Fibroblast of peridontal ligament (primary cell): Measurements from ENCODE around the gene CPSF3.
A peak's percentile ranks its signal among the peaks of the same experiment; 100 is the strongest.
"Not testable (repeated sequence)": the region's sequence is repeated elsewhere in the genome, so short reads cannot be mapped to it uniquely, and the experiment has no call there.

Experiments used
- DNase-seq: peaks from one replicate; pipeline ENCODE4 v3.0.0-alpha.2; 2010; ENCODE audit errors: extremely low read depth

CPSF3 gene

GRCh38 chr2:9394816-9395215 is 28.6 kb upstream of the CPSF3 start:
- no peak for DNase-seq

DNA sequence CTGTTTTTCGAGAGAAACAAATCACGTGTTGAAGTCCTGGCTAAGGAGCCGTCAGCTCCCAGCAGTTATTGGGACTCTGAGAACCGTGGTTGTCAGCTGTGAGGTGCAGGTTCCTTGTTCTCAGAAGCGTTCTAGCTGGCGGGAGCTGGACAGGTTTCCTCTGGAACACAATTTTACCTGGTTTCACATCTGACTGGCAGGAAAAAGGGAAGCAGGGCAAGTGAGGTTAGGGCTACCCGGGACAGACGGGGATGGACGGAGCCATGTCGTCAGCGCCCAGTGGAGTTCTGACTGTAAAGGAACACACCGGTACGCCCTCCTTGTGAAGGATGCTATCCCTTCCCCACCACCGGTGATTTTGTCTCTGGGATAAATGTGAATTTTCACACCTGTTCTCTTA is 26.3 kb upstream of the CPSF3 start:
- DNase-seq: no peak

- DNase-seq: not testable (repeated sequence)
Measured at GRCh38 chr2:9398251-9398650, 25.2 kb upstream of the CPSF3 start.

DNA sequence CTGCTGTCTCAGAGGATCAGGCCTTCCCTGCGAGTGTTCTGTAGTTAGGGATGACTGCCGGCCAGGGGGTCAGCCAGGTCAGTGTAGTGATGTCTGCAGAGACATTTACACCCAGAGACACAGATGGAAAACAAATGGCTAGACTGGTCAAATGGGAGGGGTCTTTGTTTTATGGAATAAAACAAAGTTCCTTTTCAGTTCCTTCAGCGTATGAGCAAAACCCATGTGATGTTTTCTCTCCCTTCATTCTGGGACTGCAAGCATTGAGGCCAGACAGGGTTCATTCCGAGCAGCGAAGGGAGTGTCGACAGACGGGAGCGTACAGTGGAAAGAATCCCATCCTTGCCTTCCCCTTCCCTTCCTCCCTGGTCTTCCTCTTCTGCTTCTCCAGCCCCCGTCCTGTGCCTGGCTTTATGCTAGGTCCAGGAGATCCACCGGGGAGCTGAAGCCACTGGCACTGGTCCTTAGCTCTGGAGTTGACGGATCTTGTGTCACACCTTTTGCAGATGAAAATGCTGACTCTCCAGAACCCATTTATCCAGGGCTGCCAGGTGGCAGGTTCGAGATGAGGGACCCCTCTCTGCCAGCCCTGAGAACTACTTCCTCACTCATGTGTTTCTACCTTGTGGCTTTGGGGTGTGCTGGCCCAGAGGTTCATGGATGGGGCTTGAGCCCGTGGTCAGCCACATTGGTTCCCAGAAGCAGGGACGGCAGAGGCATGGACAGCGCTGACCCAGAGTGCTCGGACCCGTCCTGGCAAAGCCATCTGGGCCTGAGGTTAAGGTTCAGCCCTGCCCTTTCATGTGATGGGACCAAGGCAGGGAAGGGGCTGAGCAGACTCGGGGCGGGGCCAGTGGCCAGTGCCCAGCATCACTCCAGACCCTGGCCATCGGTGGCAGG is 24.3 kb upstream of the CPSF3 start:
- no peak for DNase-seq

DNA sequence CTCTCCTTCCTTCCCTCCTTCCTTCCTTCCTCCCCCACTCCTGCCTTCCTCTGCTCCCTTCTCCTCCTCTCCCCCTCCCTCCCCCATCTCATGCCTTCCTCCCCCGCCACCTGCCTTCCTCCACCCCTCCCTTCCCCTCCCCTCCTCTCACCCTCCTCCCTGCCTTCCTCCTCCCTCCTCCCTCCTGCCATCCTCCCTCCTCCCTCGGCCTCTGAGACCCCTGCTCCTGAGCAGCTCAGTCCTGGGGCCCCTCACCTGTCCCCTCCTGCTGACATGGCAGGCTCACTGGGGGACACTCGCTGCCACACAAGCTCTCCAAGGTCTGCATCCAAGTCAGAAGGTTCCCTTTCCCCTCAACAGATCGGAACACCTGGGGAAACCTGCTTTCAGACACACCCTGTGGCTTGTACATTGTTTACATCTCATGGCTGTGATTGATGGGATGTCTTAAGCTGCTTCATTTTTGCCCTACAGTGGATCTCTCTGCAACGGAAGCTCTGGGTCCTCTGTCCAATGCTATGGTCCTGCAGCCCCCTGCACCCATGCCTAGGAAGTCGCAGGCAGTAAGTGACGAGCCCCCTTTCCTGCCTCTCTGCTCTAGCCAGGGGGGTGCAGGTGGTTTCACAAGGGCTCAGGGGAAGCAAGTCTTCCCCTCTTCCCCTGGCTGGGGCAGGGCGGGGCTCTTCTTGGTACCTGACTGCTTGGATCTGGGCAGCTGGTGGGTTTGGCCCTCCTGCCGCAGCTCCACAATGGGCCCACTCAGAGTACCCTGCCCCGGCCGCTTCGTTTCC is 23.0 kb upstream of the CPSF3 start:
- no peak for DNase-seq

DNA sequence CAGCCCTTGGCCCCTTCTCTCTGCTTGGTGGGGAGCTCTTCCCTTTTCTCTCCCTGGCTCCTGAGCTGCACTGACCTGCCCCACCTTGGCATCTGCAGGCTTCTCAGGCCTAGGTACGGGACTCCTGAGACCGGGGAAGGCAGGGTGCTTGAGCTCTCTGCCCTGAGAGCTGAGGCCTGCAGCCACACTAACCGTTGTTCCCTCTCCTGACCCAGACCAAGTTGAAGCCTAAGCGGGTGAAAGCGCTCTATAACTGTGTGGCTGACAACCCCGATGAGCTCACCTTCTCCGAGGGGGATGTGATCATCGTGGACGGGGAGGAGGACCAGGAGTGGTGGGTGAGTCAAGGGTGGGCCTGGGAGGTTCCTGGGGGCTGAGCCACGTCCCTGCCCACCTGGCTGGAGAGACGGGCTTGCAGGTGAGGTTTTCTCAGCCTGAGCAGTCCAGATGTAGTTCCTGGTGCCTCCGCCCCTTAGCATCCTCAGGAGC is 22.4 kb upstream of the CPSF3 start:
- no peak for DNase-seq

GRCh38 chr2:9401646-9402371 is 21.6 kb upstream of the CPSF3 start:
- no peak for DNase-seq

DNA sequence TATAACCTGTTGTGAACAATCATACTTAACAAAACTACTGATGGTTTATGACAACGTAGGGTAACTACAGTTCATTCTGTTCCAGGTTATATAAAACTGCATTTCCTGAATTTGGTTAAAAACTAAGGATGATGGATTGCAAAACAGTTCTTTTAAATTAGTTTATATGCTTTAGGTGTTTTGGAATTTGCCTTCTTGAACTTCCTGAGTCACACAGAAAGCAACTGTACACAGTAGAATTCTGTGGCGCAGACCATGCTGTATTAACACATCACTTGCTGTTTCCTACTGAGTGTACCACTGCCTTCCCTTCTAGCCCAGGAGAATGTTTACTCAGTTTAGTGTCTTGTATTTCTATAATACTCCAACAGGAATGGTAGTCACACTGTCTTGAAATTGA is 19.5 kb upstream of the CPSF3 start:
- peak; percentile 66 for DNase-seq

DNA sequence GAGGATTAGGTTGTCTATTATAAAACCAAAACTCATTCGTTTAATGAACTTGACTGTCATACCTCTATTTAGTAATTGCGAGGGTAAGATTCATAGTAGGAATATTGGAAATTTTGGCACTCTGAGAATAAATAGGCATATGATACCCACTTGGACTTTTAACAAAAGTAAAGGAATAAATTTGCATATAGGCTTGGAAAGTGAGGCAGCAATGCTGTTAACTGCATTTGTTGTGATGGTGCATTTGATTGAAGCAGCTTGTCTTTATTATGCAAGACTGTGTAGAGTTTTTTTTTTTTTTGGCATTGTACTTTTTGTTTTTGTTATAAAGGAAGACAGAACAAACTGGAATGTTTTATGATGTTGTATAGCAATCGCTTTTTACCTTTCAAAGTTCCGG is 19.0 kb upstream of the CPSF3 start:
- no peak for DNase-seq

- DNase-seq: peak; percentile 42
Measured at GRCh38 chr2:9405636-9406035, 17.8 kb upstream of the CPSF3 start.

- DNase-seq: peak; percentile 70
Measured at GRCh38 chr2:9406529-9407362, 16.7 kb upstream of the CPSF3 start.

- no peak for DNase-seq
Measured at GRCh38 chr2:9407363-9407811, 16.1 kb upstream of the CPSF3 start.

GRCh38 chr2:9408641-9409151 is 14.8 kb upstream of the CPSF3 start:
- DNase-seq: no peak

- no peak for DNase-seq
Measured at GRCh38 chr2:9410108-9410507, 13.3 kb upstream of the CPSF3 start.

GRCh38 chr2:9412781-9413180 is 10.7 kb upstream of the CPSF3 start:
- no peak for DNase-seq

GRCh38 chr2:9415516-9416169 is 7.8 kb upstream of the CPSF3 start:
- no peak for DNase-seq

DNA sequence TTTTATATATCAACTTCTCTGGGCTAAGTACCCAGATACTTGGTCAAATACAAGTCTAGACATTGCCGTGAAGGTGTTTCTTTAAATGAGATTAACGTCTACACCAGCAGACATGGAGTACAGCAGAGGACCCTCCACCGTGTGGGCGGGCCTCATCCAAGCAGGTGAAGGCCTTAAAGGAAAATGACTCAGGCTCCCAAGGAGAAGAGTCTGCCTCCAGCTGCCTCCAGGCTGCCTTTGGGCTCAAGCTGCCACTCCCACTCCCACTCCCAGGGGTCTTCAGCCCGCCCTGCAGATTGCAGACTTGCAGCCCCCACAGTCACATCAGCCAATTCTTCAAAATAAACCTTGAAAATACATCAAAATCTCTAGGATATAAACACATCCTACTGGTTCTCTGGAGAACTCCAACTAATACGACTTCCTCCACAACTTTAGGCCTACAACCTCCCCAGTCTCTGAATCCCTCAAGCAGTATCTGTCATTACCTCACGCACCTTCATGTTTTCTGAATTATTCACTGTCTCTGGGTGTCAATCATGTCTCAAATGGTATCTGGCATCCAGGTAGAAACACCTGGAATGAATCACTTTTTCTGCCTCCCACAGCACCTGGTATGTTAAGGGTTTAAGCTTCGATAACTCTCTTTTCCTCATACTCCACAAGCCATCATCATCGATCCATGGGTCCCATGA is 7.0 kb upstream of the CPSF3 start:
- DNase-seq: no peak

DNA sequence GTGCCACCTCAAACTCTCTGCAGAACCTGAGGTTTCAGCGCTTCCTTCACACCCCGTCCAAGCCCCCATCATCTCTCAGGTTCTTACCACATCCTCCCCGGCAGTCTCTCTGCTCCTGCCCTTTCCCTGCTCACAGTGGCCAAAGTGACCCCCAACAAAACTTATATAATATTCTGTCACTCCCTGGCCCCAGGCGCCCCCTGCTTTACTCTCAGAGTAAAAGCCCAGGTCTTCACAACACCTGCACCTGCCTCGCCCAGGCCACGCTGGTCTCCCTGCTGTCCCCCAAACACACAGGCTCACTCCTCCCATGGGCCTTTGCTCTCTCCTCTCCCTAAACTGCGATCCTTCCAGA is 6.5 kb upstream of the CPSF3 start:
- no peak for DNase-seq

GRCh38 chr2:9417725-9418124 is 5.7 kb upstream of the CPSF3 start:
- DNase-seq: no peak

- no peak for DNase-seq
Measured at GRCh38 chr2:9418746-9419145, 4.7 kb upstream of the CPSF3 start.
